Liver (tissue), 3 donors: ENCODE results near the gene NOS3.

ENCODE experiments used
- CTCF ChIP-seq: fragments of 150-350 bp; IDR thresholded peaks from 2 replicates; pipeline ENCODE4 v1.5.1; 2017; ENCODE audit warnings: improper control_type of control experiment, low read depth, low read length; ENCODE audit not compliant: missing input control
- EGR1 ChIP-seq, 2 donors: IDR thresholded peaks; 2 replicates each; pipeline ENCODE4 v1.6.1; 2016 to 2018; ENCODE audit warnings: antibody characterized with exemption in 2 of 2, low read depth in 2 of 2
- FOXA1 ChIP-seq: IDR thresholded peaks from 2 replicates; pipeline ENCODE4 v1.6.1; 2016; ENCODE audit warnings: antibody characterized with exemption
- GABPA ChIP-seq, 2 donors: IDR thresholded peaks in 1 of 2; conservative IDR thresholded peaks in 1 of 2; 2 replicates each; pipeline ENCODE4 v1.6.1; 2016; ENCODE audit warnings: antibody characterized with exemption in 2 of 2, mild to moderate bottlenecking in 1 of 2, moderate library complexity in 1 of 2
- JUND ChIP-seq, 2 donors: IDR thresholded peaks; 2 replicates each; pipeline ENCODE4 v1.6.1; 2016; ENCODE audit warnings: antibody characterized with exemption in 2 of 2
- MAX ChIP-seq: IDR thresholded peaks from 2 replicates; pipeline ENCODE4 v1.6.1; 2016; ENCODE audit warnings: antibody characterized with exemption
- RAD21 ChIP-seq, 2 donors: IDR thresholded peaks; 2 replicates each; pipeline ENCODE4 v1.6.1; 2016; ENCODE audit warnings: antibody characterized with exemption in 2 of 2, mild to moderate bottlenecking in 2 of 2
- REST ChIP-seq: IDR thresholded peaks from 2 replicates; pipeline ENCODE4 v1.6.1; 2016; ENCODE audit warnings: antibody characterized with exemption, mild to moderate bottlenecking
- TAF1 ChIP-seq: conservative IDR thresholded peaks from 2 replicates; pipeline ENCODE4 v1.6.1; 2016; ENCODE audit warnings: antibody characterized with exemption, mild to moderate bottlenecking
- ZBTB33 ChIP-seq: IDR thresholded peaks from 2 replicates; pipeline ENCODE4 v1.6.1; 2016; ENCODE audit warnings: antibody characterized with exemption
- donor health status: healthy.
- donor health status: healthy.

GRCh38 chr7:151007469-151007898, 16.7 kb downstream of the NOS3 start:
- no peak for TF ChIP-seq GABPA (IDR thresholded peaks at IDR 0.05 in 1 of 2, conservative IDR thresholded peaks at IDR 0.05 in 1 of 2)
- no peak for TF ChIP-seq CTCF
- TF ChIP-seq RAD21 (IDR thresholded peaks at IDR 0.05) = no peak
- TF ChIP-seq JUND (IDR thresholded peaks at IDR 0.05) = no peak
- TF ChIP-seq ZBTB33 = no peak
- TF ChIP-seq REST = no peak
- no peak for TF ChIP-seq FOXA1
- TF ChIP-seq EGR1 (IDR thresholded peaks at IDR 0.05; ENCODE audit: low read depth in 2 of 2) = no peak
- TF ChIP-seq TAF1 = no peak
- no peak for TF ChIP-seq MAX
